GM23338 (cell line): ENCODE measurements around the gene TCF3. TPM values are rescaled to one million over a fixed set of nuclear protein-coding genes. Genes with fewer than 3 reads are reported as not detected.

ENCODE experiments used
- ATAC-seq: fragments of 200-7000 bp; cut with Tn5 transposase; 3 replicates; pipeline ENCODE4 v1.9.1; 2020
- DNase-seq: peaks from one replicate; pipeline ENCODE4 v3.0.0-alpha.2; 2015; ENCODE audit warnings: low spot score
- H2AFZ ChIP-seq: fragments of 200-600 bp; sonication (generic); 2 replicates; pipeline ENCODE4 v1.8.0; 2016; ENCODE audit warnings: antibody characterized with exemption, mild to moderate bottlenecking, moderate library complexity
- H3F3A ChIP-seq: fragments of 200-600 bp; sonication (generic); replicated peaks from 2 replicates; pipeline ENCODE4 v1.8.0; 2017; ENCODE audit warnings: antibody characterized with exemption, mixed run types, low read depth
- H3K27ac ChIP-seq: fragments of 200-600 bp; sonication (generic); 2 replicates; pipeline ENCODE4 v1.6.1; 2016; ENCODE audit warnings: low read depth
- H3K27me3 ChIP-seq: fragments of 200-600 bp; sonication (generic); 2 replicates; pipeline ENCODE4 v1.8.0; 2016; ENCODE audit warnings: mild to moderate bottlenecking, mixed run types, moderate library complexity; ENCODE audit not compliant: insufficient read depth
- H3K36me3 ChIP-seq: fragments of 200-600 bp; sonication (generic); 2 replicates; pipeline ENCODE4 v1.8.0; 2016; ENCODE audit warnings: mild to moderate bottlenecking; ENCODE audit not compliant: insufficient read depth
- H3K4me1 ChIP-seq: fragments of 200-600 bp; sonication (generic); 2 replicates; pipeline ENCODE4 v1.8.0; 2016; ENCODE audit warnings: mild to moderate bottlenecking, moderate library complexity; ENCODE audit not compliant: insufficient read depth
- H3K4me2 ChIP-seq: fragments of 200-600 bp; sonication (generic); 2 replicates; pipeline ENCODE4 v1.7.1; 2017; ENCODE audit warnings: mixed run types
- H3K4me3 ChIP-seq: fragments of 200-600 bp; sonication (generic); 2 replicates; pipeline ENCODE4 v1.6.1; 2016; ENCODE audit warnings: mixed run types
- H3K79me2 ChIP-seq: fragments of 200-600 bp; sonication (generic); replicated peaks from 2 replicates; pipeline ENCODE4 v1.8.0; 2017; ENCODE audit warnings: mild to moderate bottlenecking; ENCODE audit not compliant: insufficient read depth
- H3K9me2 ChIP-seq: fragments of 200-600 bp; sonication (generic); 2 replicates; pipeline ENCODE4 v1.8.0; 2017; ENCODE audit not compliant: insufficient read depth
- H4K20me1 ChIP-seq: fragments of 200-600 bp; sonication (generic); replicated peaks from 2 replicates; pipeline ENCODE4 v1.8.0; 2017; ENCODE audit warnings: mild to moderate bottlenecking; ENCODE audit not compliant: insufficient read depth
- H3K27ac Mint-ChIP-seq: 2 replicates; pipeline ENCODE4 v1.8.0; 2020; ENCODE audit warnings: inconsistent platforms, mild to moderate bottlenecking, moderate library complexity, mixed read lengths
- H3K27me3 Mint-ChIP-seq: 3 replicates; pipeline ENCODE4 v1.8.0; 2022; ENCODE audit warnings: low read depth, mild to moderate bottlenecking, moderate library complexity, mixed read lengths, inconsistent platforms; ENCODE audit not compliant: insufficient read depth, poor library complexity
- H3K36me3 Mint-ChIP-seq: 3 replicates; pipeline ENCODE4 v1.8.0; 2021; ENCODE audit warnings: low read depth, mild to moderate bottlenecking, inconsistent platforms, moderate library complexity, mixed read lengths
- H3K4me1 Mint-ChIP-seq: 3 replicates; pipeline ENCODE4 v1.8.0; 2020; ENCODE audit warnings: mild to moderate bottlenecking, inconsistent platforms, mixed read lengths
- H3K4me3 Mint-ChIP-seq: 3 replicates; pipeline ENCODE4 v1.8.0; 2021; ENCODE audit warnings: moderate library complexity, mild to moderate bottlenecking, inconsistent platforms, mixed read lengths
- H3K9me3 Mint-ChIP-seq: 3 replicates; pipeline ENCODE4 v1.8.0; 2020; ENCODE audit warnings: moderate library complexity, mild to moderate bottlenecking, inconsistent platforms, mixed read lengths
- CREB1 ChIP-seq: fragments of 250-450 bp; sonication (Bioruptor Pico); IDR thresholded peaks from 2 replicates; pipeline ENCODE4 v1.5.0; 2020; ENCODE audit warnings: low read depth, mild to moderate bottlenecking, moderate library complexity
- ETS1 ChIP-seq: IDR thresholded peaks from 2 replicates; pipeline ENCODE4 v1.6.1; 2016; ENCODE audit warnings: antibody characterized with exemption
- EZH2 ChIP-seq: fragments of 200-600 bp; sonication (generic); IDR thresholded peaks from one replicate; pipeline ENCODE4 v1.8.0; 2017; ENCODE audit warnings: antibody characterized with exemption, mild to moderate bottlenecking, low read depth; ENCODE audit not compliant: unreplicated experiment
- EZH2phosphoT487 ChIP-seq: fragments of 200-600 bp; sonication (generic); IDR thresholded peaks from one replicate; pipeline ENCODE4 v1.8.1; 2018; ENCODE audit warnings: antibody characterized with exemption; ENCODE audit not compliant: unreplicated experiment
- JUNB ChIP-seq: IDR thresholded peaks from one replicate; pipeline ENCODE4 v1.6.1; 2016; ENCODE audit warnings: antibody characterized with exemption; ENCODE audit not compliant: unreplicated experiment
- NANOG ChIP-seq: IDR thresholded peaks from 2 replicates; pipeline ENCODE4 v1.6.1; 2016; ENCODE audit warnings: antibody characterized with exemption, borderline replicate concordance
- POLR2AphosphoS5 ChIP-seq: IDR thresholded peaks from 2 replicates; pipeline ENCODE4 v1.6.1; 2016; ENCODE audit warnings: antibody characterized with exemption, low read depth
- REST ChIP-seq: IDR thresholded peaks from one replicate; pipeline ENCODE4 v1.6.1; 2018; ENCODE audit warnings: antibody characterized with exemption; ENCODE audit not compliant: unreplicated experiment
- STAT1 ChIP-seq: IDR thresholded peaks from one replicate; pipeline ENCODE4 v1.6.1; 2016; ENCODE audit warnings: antibody characterized with exemption; ENCODE audit not compliant: unreplicated experiment
- ZNF114 ChIP-seq: fragments of 250-450 bp; sonication (Bioruptor Pico); IDR thresholded peaks from 2 replicates; pipeline ENCODE4 v1.5.0; 2020; ENCODE audit warnings: mild to moderate bottlenecking, moderate library complexity
- ZNF331 ChIP-seq: fragments of 250-450 bp; sonication (Bioruptor Pico); IDR thresholded peaks from 2 replicates; pipeline ENCODE4 v1.5.0; 2020; ENCODE audit warnings: low read depth, mild to moderate bottlenecking, moderate library complexity
- ZNF462 ChIP-seq: fragments of 250-450 bp; sonication (Bioruptor Pico); IDR thresholded peaks from 2 replicates; pipeline ENCODE4 v1.5.0; 2020; ENCODE audit warnings: mild to moderate bottlenecking, moderate library complexity
- polyA plus RNA-seq: library from polyadenylated mRNA; unstranded; fragments of >200 nt; fragmentation: Nextera tagmentation; extraction: Ambion mirVana; gene quantifications from 2 replicates; pipeline ENCODE4 v1.2.1, GENCODE V29; 2016
- total RNA-seq: library from RNA; depleted of rRNA; stranded (reverse); fragments of >200 nt; shearing (Covaris generic); gene quantifications from 2 replicates; pipeline ENCODE4 v1.2.3, GENCODE V29; 2014
- TF ChIP-seq, protein P1 (sequence below), 2 experiments: fragments of 200-600 bp in 1 of 2; sonication (generic) in 1 of 2; conservative IDR thresholded peaks; 2 replicates each; pipeline versions ENCODE4 v1.5.1 to v1.6.1; 2016 to 2017; ENCODE audit warnings: antibody characterized with exemption in 2 of 2, low read depth in 2 of 2, mild to moderate bottlenecking in 2 of 2, moderate library complexity in 1 of 2

TCF3 gene
- total and polyA plus RNA-seq, 2 experiments from 2014 or later = 166 to 383 TPM

GRCh38 chr19:1577929-1578618 lies 74.3 kb downstream of the TCF3 start:
- Histone ChIP-seq H2AFZ (no peak overlapping the region), H3K27me3 (no peaks in the 10 kb centered on the region), H3K27ac (no peak overlapping the region), H3K4me3 (no peak overlapping the region), H3F3A (no peaks in the 10 kb centered on the region), H3K79me2 (no peaks in the 10 kb centered on the region), H3K4me2 (no peak overlapping the region), H4K20me1 (peaks cover 9% of the 10 kb centered on the region), H3K36me3 (no peaks in the 10 kb centered on the region; the same call in 1 of the 2 replicates), H3K9me2 (no peaks in the 10 kb centered on the region), H3K4me1 (no peaks in the 10 kb centered on the region)
- Mint-ChIP-seq H3K27me3 (peaks cover 15% of the 10 kb centered on the region), H3K27ac (no peak overlapping the region), H3K36me3 (peaks cover 40% of the 10 kb centered on the region), H3K4me3 (no peak overlapping the region), H3K4me1 (no peaks in the 10 kb centered on the region), H3K9me3 (no peaks in the 10 kb centered on the region)
- ATAC-seq (no peak), DNase-seq (no peak)
- TF ChIP-seq ZNF462 (CRISPR knock-in tag) = no peak
- TF ChIP-seq REST = no peak
- no peak for TF ChIP-seq ZNF331 (CRISPR knock-in tag)
- TF ChIP-seq JUNB = no peak
- TF ChIP-seq ETS1 = no peak
- no peak for TF ChIP-seq NANOG
- no peak for TF ChIP-seq POLR2AphosphoS5
- TF ChIP-seq, protein P1, sequence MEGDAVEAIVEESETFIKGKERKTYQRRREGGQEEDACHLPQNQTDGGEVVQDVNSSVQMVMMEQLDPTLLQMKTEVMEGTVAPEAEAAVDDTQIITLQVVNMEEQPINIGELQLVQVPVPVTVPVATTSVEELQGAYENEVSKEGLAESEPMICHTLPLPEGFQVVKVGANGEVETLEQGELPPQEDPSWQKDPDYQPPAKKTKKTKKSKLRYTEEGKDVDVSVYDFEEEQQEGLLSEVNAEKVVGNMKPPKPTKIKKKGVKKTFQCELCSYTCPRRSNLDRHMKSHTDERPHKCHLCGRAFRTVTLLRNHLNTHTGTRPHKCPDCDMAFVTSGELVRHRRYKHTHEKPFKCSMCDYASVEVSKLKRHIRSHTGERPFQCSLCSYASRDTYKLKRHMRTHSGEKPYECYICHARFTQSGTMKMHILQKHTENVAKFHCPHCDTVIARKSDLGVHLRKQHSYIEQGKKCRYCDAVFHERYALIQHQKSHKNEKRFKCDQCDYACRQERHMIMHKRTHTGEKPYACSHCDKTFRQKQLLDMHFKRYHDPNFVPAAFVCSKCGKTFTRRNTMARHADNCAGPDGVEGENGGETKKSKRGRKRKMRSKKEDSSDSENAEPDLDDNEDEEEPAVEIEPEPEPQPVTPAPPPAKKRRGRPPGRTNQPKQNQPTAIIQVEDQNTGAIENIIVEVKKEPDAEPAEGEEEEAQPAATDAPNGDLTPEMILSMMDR (conservative IDR thresholded peaks at IDR 0.05; ENCODE audit: low read depth in 2 of 2) = no peak
- no peak for TF ChIP-seq EZH2
- no peak for TF ChIP-seq CREB1 (CRISPR knock-in tag)
- TF ChIP-seq STAT1 = no peak
- no peak for TF ChIP-seq ZNF114 (CRISPR knock-in tag)
- no peak for TF ChIP-seq EZH2phosphoT487
